ENCODE data around the gene REL.

DNA sequence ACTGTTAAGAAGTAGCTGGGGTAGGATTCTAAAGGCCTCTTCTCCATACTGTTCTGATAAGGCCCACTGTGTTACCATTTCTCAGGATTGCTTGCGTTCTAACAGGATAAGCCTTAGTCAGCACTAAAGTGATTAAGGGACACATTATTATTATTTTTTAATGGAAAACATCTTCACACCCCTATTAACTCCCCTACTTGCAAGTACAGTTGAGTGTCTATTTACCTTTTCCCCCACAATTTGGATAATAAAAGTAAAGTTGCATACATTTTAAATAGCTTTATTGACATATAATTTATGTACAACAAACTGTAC is 9.0 kb downstream of the REL start:
- TF ChIP-seq, protein P1, sequence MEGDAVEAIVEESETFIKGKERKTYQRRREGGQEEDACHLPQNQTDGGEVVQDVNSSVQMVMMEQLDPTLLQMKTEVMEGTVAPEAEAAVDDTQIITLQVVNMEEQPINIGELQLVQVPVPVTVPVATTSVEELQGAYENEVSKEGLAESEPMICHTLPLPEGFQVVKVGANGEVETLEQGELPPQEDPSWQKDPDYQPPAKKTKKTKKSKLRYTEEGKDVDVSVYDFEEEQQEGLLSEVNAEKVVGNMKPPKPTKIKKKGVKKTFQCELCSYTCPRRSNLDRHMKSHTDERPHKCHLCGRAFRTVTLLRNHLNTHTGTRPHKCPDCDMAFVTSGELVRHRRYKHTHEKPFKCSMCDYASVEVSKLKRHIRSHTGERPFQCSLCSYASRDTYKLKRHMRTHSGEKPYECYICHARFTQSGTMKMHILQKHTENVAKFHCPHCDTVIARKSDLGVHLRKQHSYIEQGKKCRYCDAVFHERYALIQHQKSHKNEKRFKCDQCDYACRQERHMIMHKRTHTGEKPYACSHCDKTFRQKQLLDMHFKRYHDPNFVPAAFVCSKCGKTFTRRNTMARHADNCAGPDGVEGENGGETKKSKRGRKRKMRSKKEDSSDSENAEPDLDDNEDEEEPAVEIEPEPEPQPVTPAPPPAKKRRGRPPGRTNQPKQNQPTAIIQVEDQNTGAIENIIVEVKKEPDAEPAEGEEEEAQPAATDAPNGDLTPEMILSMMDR (conservative IDR thresholded peaks at IDR 0.05; ENCODE audit: low read length): no peak
- TF ChIP-seq EZH2phosphoT487 (IDR thresholded peaks at IDR 0.05; ENCODE audit: borderline replicate concordance, low read depth, low read length): no peak

Data from OCI-LY7 (cell line).